SU-DHL-6 (cell line): ENCODE results near the gene GJC3.
"Not testable (repeated sequence)": the region's sequence is repeated elsewhere in the genome, so short reads cannot be mapped to it uniquely, and the experiment has no call there.

ENCODE experiments used
- H2AFZ ChIP-seq: fragments of 200-600 bp; sonication (generic); 2 replicates; pipeline ENCODE4 v1.6.1; 2014; ENCODE audit warnings: low read depth, mild to moderate bottlenecking, moderate library complexity, mixed read lengths, antibody characterized with exemption, low read length; ENCODE audit not compliant: severe bottlenecking
- H3F3A ChIP-seq: fragments of 200-600 bp; shearing (Covaris generic); 2 replicates; pipeline ENCODE4 v1.6.0; 2016; ENCODE audit warnings: antibody characterized with exemption, mild to moderate bottlenecking; ENCODE audit not compliant: insufficient read depth
- H3K27ac ChIP-seq: fragments of 200-600 bp; sonication (generic); 2 replicates; pipeline ENCODE4 v1.5.1; 2016; ENCODE audit warnings: low read depth, mild to moderate bottlenecking, low read length, moderate library complexity, mixed read lengths
- H3K27me3 ChIP-seq: fragments of 200-600 bp; sonication (generic), shearing (Covaris generic); 2 replicates; pipeline ENCODE4 v1.6.0; 2014; ENCODE audit warnings: mild to moderate bottlenecking, low read length
- H3K36me3 ChIP-seq: fragments of 200-600 bp; sonication (generic); 2 replicates; pipeline ENCODE4 v1.6.1; 2014; ENCODE audit warnings: mild to moderate bottlenecking, low read length, mixed read lengths
- H3K4me2 ChIP-seq: fragments of 300-600, 200-600 bp; shearing (Covaris generic), sonication (generic); 2 replicates; pipeline ENCODE4 v1.6.0; 2014; ENCODE audit warnings: low read length, low read depth, mild to moderate bottlenecking; ENCODE audit not compliant: poor library complexity, severe bottlenecking
- H3K4me3 ChIP-seq: fragments of 200-600 bp; sonication (generic); 2 replicates; pipeline ENCODE4 v1.5.1; 2014; ENCODE audit warnings: antibody characterized with exemption, low read length, mild to moderate bottlenecking, mixed read lengths; ENCODE audit not compliant: insufficient read depth, poor library complexity, severe bottlenecking
- H3K79me2 ChIP-seq: fragments of 200-600 bp; sonication (generic); 2 replicates; pipeline ENCODE4 v1.6.1; 2014; ENCODE audit warnings: mild to moderate bottlenecking, low read length, moderate library complexity; ENCODE audit not compliant: insufficient read depth
- H3K9ac ChIP-seq: fragments of 200-600 bp; sonication (generic); 2 replicates; pipeline ENCODE4 v1.7.0; 2014; ENCODE audit warnings: mild to moderate bottlenecking, low read length
- H3K9me2 ChIP-seq: fragments of 200-600 bp; sonication (generic); replicated peaks from 2 replicates; pipeline ENCODE4 v1.6.1; 2014; ENCODE audit warnings: low read length; ENCODE audit not compliant: insufficient read depth
- H3K9me3 ChIP-seq: fragments of 200-600 bp; sonication (generic); 2 replicates; pipeline ENCODE4 v1.6.1; 2014; ENCODE audit warnings: low read length, mixed read lengths; ENCODE audit not compliant: insufficient read depth
- H4K20me1 ChIP-seq: fragments of 200-600 bp; sonication (generic); 2 replicates; pipeline ENCODE4 v1.6.1; 2014; ENCODE audit warnings: low read depth, mild to moderate bottlenecking, antibody characterized with exemption, low read length, moderate library complexity, mixed read lengths
- CTCF ChIP-seq: fragments of 200-600 bp; sonication (generic); IDR thresholded peaks from one replicate; pipeline ENCODE4 v1.5.1; 2017; ENCODE audit warnings: antibody characterized with exemption, mild to moderate bottlenecking, low read length, moderate library complexity; ENCODE audit not compliant: insufficient read depth, poor library complexity, severe bottlenecking
- EZH2phosphoT487 ChIP-seq: fragments of 200-600 bp; sonication (generic), shearing (Covaris generic); conservative IDR thresholded peaks from 2 replicates; pipeline ENCODE4 v1.6.1; 2018; ENCODE audit warnings: mild to moderate bottlenecking, antibody characterized with exemption, low read length, moderate library complexity, mixed read lengths

The GJC3 gene

DNA sequence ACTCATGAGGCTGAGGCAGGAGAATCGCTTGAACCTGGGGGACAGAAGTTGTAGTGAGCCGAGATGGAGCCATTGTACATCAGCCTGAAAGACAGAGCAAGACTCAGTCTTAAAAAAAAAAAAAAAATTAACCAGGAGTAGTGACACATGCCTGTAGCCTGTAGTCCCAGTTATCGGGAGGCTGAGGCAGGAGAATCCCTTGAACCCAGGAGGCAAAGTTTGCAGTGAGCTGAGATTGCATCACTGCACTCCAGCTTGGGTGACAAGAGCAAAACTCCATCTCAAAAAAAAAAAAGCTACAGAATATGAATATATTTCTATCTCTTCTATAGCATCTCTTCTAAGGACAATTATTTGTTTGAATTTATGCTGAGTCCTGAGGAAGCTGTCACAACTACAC is 39.9 kb upstream of the GJC3 start:
- no peaks in the 10 kb centered on the region for H4K20me1 ChIP-seq

DNA sequence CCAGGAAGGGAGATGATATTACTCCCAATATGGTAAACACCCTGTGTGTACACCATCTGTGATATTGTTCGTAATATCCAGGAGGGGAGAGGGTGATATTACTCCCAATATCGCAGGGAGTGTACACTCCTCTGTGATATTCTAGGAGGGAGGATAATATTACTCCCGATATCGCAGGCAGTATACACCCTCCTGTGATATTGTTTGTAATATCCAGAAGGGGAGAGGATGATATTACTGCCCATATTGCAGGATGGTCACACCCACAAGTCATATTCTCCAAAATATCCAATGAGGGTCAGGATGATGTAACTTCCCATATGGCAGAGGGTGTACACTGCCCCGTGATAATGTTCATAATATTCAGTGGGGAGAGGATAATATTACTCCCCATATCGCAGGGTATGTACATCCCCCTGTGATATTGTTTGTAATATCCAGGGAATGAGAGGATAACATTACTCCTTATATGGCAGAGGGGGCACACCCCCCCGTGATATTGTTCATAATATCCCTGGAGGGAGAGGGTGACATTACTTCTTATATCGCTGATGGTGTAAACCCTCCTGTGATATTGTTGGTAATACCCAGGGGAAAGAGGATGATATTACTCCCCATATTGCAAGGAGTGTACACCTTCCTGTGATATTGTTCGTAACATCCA is 29.3 kb upstream of the GJC3 start:
- Histone ChIP-seq H3K9ac (no peak overlapping the region), H3K36me3 (no peaks in the 10 kb centered on the region), H2AFZ (no peak overlapping the region), H3F3A (no peaks in the 10 kb centered on the region), H3K9me2 (no peaks in the 10 kb centered on the region), H3K9me3 (no peaks in the 10 kb centered on the region), H3K27ac (no peak overlapping the region), H3K79me2 (no peaks in the 10 kb centered on the region), H3K4me2 (no peak overlapping the region), H3K27me3 (no peaks in the 10 kb centered on the region), H3K4me3 (no peak overlapping the region), H4K20me1 (no peaks in the 10 kb centered on the region)
- TF ChIP-seq CTCF: no peak
- no peak for TF ChIP-seq EZH2phosphoT487

More for the DNA sequence above, 39.9 kb upstream of the GJC3 start:
- TF ChIP-seq CTCF: no peak
- no peak for TF ChIP-seq EZH2phosphoT487
- H3K79me2 ChIP-seq: no peaks in the 10 kb centered on the region
- no peaks in the 10 kb centered on the region for H3F3A ChIP-seq
- no peak overlapping the region for H3K27ac ChIP-seq
- H3K9ac ChIP-seq: no peak overlapping the region
- H3K9me2 ChIP-seq: no peaks in the 10 kb centered on the region
- no peaks in the 10 kb centered on the region for H3K9me3 ChIP-seq
- H3K4me3 ChIP-seq: no peak overlapping the region
- H3K4me2 ChIP-seq: no peak overlapping the region
- H3K27me3 ChIP-seq: no peaks in the 10 kb centered on the region
- no peaks in the 10 kb centered on the region for H3K36me3 ChIP-seq
- H2AFZ ChIP-seq: no peak overlapping the region

- Histone ChIP-seq H4K20me1 (no peaks in the 10 kb centered on the region), H3K9ac (no peak overlapping the region), H3K36me3 (no peaks in the 10 kb centered on the region), H3K4me2 (no peak overlapping the region), H3F3A (no peaks in the 10 kb centered on the region), H3K9me2 (no peaks in the 10 kb centered on the region), H3K27ac (no peak overlapping the region), H3K9me3 (no peaks in the 10 kb centered on the region; the same call in 1 of the 2 replicates), H3K79me2 (no peaks in the 10 kb centered on the region), H3K4me3 (no peak overlapping the region), H3K27me3 (no peaks in the 10 kb centered on the region), H2AFZ (no peak overlapping the region)
- no peak for TF ChIP-seq EZH2phosphoT487
- TF ChIP-seq CTCF: no peak
Observed at GRCh38 chr7:99955247-99955646, 25.8 kb upstream of the GJC3 start.

GRCh38 chr7:99954643-99955042 is 25.2 kb upstream of the GJC3 start:
- not testable (repeated sequence) for H3F3A ChIP-seq, H3K27me3 ChIP-seq, H3K9me2 ChIP-seq, H3K4me3 ChIP-seq, H3K4me2 ChIP-seq, H3K9ac ChIP-seq, H3K36me3 ChIP-seq, H3K27ac ChIP-seq, H4K20me1 ChIP-seq, H2AFZ ChIP-seq, H3K79me2 ChIP-seq, H3K9me3 ChIP-seq
